Measurements from ENCODE around the gene IGSF11.

DNA sequence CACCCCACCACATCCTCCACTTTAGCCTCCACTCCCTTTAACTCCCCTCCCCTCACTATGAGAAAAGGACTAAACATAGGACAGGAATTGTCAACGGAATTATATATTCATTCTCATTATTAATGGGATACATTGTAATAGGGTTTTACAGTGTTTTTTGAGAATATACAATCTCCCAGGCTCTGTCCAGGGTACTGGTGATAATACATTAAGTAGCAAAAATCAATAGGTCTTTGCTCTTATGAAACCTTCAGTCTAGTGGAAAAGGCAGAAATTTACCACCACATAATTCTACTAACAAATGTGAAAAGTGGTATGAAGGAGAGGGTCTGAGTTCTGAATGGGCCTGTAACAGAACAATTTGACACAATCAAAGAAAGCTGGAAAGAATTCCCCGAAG, 28.2 kb upstream of the IGSF11 start:
- TF ChIP-seq POLR2A (IDR thresholded peaks at IDR 0.05) (no peak), EP300 (IDR thresholded peaks at IDR 0.05) (no peak), POLR2AphosphoS5 (IDR thresholded peaks at IDR 0.05) (no peak)
- TF ChIP-seq, protein P1, sequence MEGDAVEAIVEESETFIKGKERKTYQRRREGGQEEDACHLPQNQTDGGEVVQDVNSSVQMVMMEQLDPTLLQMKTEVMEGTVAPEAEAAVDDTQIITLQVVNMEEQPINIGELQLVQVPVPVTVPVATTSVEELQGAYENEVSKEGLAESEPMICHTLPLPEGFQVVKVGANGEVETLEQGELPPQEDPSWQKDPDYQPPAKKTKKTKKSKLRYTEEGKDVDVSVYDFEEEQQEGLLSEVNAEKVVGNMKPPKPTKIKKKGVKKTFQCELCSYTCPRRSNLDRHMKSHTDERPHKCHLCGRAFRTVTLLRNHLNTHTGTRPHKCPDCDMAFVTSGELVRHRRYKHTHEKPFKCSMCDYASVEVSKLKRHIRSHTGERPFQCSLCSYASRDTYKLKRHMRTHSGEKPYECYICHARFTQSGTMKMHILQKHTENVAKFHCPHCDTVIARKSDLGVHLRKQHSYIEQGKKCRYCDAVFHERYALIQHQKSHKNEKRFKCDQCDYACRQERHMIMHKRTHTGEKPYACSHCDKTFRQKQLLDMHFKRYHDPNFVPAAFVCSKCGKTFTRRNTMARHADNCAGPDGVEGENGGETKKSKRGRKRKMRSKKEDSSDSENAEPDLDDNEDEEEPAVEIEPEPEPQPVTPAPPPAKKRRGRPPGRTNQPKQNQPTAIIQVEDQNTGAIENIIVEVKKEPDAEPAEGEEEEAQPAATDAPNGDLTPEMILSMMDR (IDR thresholded peaks at IDR 0.05): no peak
